SK-N-SH treated with all-trans-retinoic acid at 6 μM for 48 hours (cell line): ENCODE results near the gene ETS1.

Experiments
- ATAC-seq: fragments of 200-7000 bp; cut with Tn5 transposase; 3 replicates; pipeline ENCODE4 v1.9.1; 2020; ENCODE audit warnings: mild to moderate bottlenecking, moderate library complexity
- ARNTL ChIP-seq: fragments of 450-650 bp; formaldehyde crosslinking; IDR thresholded peaks from 2 replicates; pipeline ENCODE4 v1.5.0; 2020; ENCODE audit warnings: low read depth, mild to moderate bottlenecking, moderate library complexity, borderline replicate concordance
- BACH2 ChIP-seq: fragments of 250-450 bp; sonication (Bioruptor Pico); IDR thresholded peaks from 2 replicates; pipeline ENCODE4 v1.9.0; 2021; ENCODE audit warnings: mild to moderate bottlenecking, borderline replicate concordance
- CREB5 ChIP-seq: fragments of 250-450 bp; sonication (Bioruptor Pico); IDR thresholded peaks from 2 replicates; pipeline ENCODE4 v1.5.1; 2020; ENCODE audit warnings: low read depth, mild to moderate bottlenecking, moderate library complexity
- CSDC2 ChIP-seq: fragments of 250-450 bp; sonication (Bioruptor Pico); IDR thresholded peaks from 2 replicates; pipeline ENCODE4 v1.5.0; 2020; ENCODE audit warnings: mild to moderate bottlenecking, moderate library complexity
- ESRRG ChIP-seq: fragments of 250-450 bp; sonication (Bioruptor Pico); IDR thresholded peaks from 2 replicates; pipeline ENCODE4 v1.6.1; 2021; ENCODE audit warnings: mild to moderate bottlenecking
- GLIS3 ChIP-seq: fragments of 250-450 bp; sonication (Bioruptor Pico); IDR thresholded peaks from 2 replicates; pipeline ENCODE4 v1.5.0; 2020; ENCODE audit warnings: mild to moderate bottlenecking, moderate library complexity
- ISL1 ChIP-seq: fragments of 250-450 bp; sonication (Bioruptor Pico); IDR thresholded peaks from 2 replicates; pipeline ENCODE4 v2.1.2; 2022; ENCODE audit warnings: mild to moderate bottlenecking, moderate library complexity
- OSR1 ChIP-seq: fragments of 250-450 bp; sonication (Bioruptor Pico); IDR thresholded peaks from 2 replicates; pipeline ENCODE4 v1.8.0; 2022; ENCODE audit warnings: moderate library complexity, mild to moderate bottlenecking, inconsistent platforms
- PPARA ChIP-seq: fragments of 250-450 bp; sonication (Bioruptor Pico); IDR thresholded peaks from 2 replicates; pipeline ENCODE4 v1.5.0; 2020; ENCODE audit warnings: mild to moderate bottlenecking, borderline replicate concordance
- RARB ChIP-seq: fragments of 250-450 bp; sonication (Bioruptor Pico); IDR thresholded peaks from 2 replicates; pipeline ENCODE4 v1.8.0; 2021; ENCODE audit warnings: mild to moderate bottlenecking, moderate library complexity
- SNAI2 ChIP-seq: fragments of 250-450 bp; sonication (Bioruptor Pico); IDR thresholded peaks from 2 replicates; pipeline ENCODE4 v1.5.0; 2020; ENCODE audit warnings: mild to moderate bottlenecking, moderate library complexity
- TCF4 ChIP-seq: fragments of 250-450 bp; sonication (Bioruptor Pico); IDR thresholded peaks from 2 replicates; pipeline ENCODE4 v1.8.0; 2021; ENCODE audit warnings: mild to moderate bottlenecking, moderate library complexity, borderline replicate concordance
- TOX ChIP-seq: fragments of 250-450 bp; sonication (Bioruptor Pico); IDR thresholded peaks from 2 replicates; pipeline ENCODE4 v1.8.0; 2021; ENCODE audit warnings: mild to moderate bottlenecking, moderate library complexity, borderline replicate concordance
- TSHZ2 ChIP-seq: fragments of 250-450 bp; sonication (Bioruptor Pico); IDR thresholded peaks from 2 replicates; pipeline ENCODE4 v1.5.0; 2020; ENCODE audit warnings: mild to moderate bottlenecking, moderate library complexity
- ZC3H10 ChIP-seq: fragments of 250-450 bp; sonication (Bioruptor Pico); IDR thresholded peaks from 2 replicates; pipeline ENCODE4 v1.5.1; 2021; ENCODE audit warnings: mild to moderate bottlenecking, moderate library complexity
- ZFP3 ChIP-seq: fragments of 250-450 bp; sonication (Bioruptor Pico); IDR thresholded peaks from 2 replicates; pipeline ENCODE4 v1.5.0; 2020; ENCODE audit warnings: mild to moderate bottlenecking, moderate library complexity
- ZFP30 ChIP-seq: fragments of 450-650 bp; formaldehyde crosslinking; IDR thresholded peaks from 2 replicates; pipeline ENCODE4 v1.5.0; 2022; ENCODE audit warnings: mild to moderate bottlenecking, moderate library complexity
- ZNF565 ChIP-seq: fragments of 450-650 bp; formaldehyde crosslinking; conservative IDR thresholded peaks from 2 replicates; pipeline ENCODE4 v1.5.0; 2020; ENCODE audit warnings: low read depth, mild to moderate bottlenecking, moderate library complexity
- ZNF70 ChIP-seq: fragments of 450-650 bp; formaldehyde crosslinking; IDR thresholded peaks from 2 replicates; pipeline ENCODE4 v1.5.0; 2020; ENCODE audit warnings: mild to moderate bottlenecking, moderate library complexity
- ZNF8 ChIP-seq: fragments of 450-650 bp; formaldehyde crosslinking; IDR thresholded peaks from 2 replicates; pipeline ENCODE4 v1.5.0; 2020; ENCODE audit warnings: mild to moderate bottlenecking, moderate library complexity
- TF ChIP-seq, protein P1 (sequence below): fragments of 250-450 bp; sonication (Bioruptor Pico); IDR thresholded peaks from 2 replicates; pipeline ENCODE4 v1.8.0; 2021; ENCODE audit warnings: low read depth, mild to moderate bottlenecking, moderate library complexity, borderline replicate concordance

The ETS1 gene

GRCh38 chr11:128420265-128420664 is 167.1 kb downstream of the ETS1 start:
- peak; percentile 26 for ATAC-seq
- TF ChIP-seq TSHZ2 (CRISPR knock-in tag) (peak; percentile 84; the same call in 1 of the 2 replicates), ZFP3 (no peak), CSDC2 (no peak), ZNF70 (CRISPR knock-in tag) (0 out of 2 replicates have a peak, but pooled peaks have one; percentile 23), TCF4 (CRISPR knock-in tag) (peak; percentile 91)

GRCh38 chr11:128419012-128419767 is 168.2 kb downstream of the ETS1 start:
- ATAC-seq, result no peak
- TF ChIP-seq ZFP3 (no peak), ESRRG (no peak), ZC3H10 (no peak), PPARA (no peak), TOX (CRISPR knock-in tag) (no peak), TCF4 (CRISPR knock-in tag) (no peak), TSHZ2 (CRISPR knock-in tag) (no peak)
- TF ChIP-seq, all 23 proteins: peak for 0

- peak; percentile 85 for ATAC-seq
- TF ChIP-seq, protein P1, sequence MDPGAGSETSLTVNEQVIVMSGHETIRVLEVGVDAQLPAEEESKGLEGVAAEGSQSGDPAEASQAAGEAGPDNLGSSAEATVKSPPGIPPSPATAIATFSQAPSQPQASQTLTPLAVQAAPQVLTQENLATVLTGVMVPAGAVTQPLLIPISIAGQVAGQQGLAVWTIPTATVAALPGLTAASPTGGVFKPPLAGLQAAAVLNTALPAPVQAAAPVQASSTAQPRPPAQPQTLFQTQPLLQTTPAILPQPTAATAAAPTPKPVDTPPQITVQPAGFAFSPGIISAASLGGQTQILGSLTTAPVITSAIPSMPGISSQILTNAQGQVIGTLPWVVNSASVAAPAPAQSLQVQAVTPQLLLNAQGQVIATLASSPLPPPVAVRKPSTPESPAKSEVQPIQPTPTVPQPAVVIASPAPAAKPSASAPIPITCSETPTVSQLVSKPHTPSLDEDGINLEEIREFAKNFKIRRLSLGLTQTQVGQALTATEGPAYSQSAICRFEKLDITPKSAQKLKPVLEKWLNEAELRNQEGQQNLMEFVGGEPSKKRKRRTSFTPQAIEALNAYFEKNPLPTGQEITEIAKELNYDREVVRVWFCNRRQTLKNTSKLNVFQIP (CRISPR knock-in tag), result no peak
- TF ChIP-seq ZNF8, result no peak
- no peak for TF ChIP-seq ZNF70 (CRISPR knock-in tag)
- no peak for TF ChIP-seq TCF4 (CRISPR knock-in tag)
- no peak for TF ChIP-seq ISL1 (CRISPR knock-in tag)
- no peak for TF ChIP-seq ZNF565
- TF ChIP-seq OSR1, result no peak
- no peak for TF ChIP-seq ZFP3
- no peak for TF ChIP-seq ZFP30
- no peak for TF ChIP-seq BACH2
- no peak for TF ChIP-seq GLIS3
- no peak for TF ChIP-seq CREB5 (CRISPR knock-in tag)
- no peak for TF ChIP-seq RARB (CRISPR knock-in tag)
- TF ChIP-seq TSHZ2 (CRISPR knock-in tag), result no peak
- TF ChIP-seq ARNTL (CRISPR knock-in tag), result no peak
- TF ChIP-seq ESRRG, result no peak
- TF ChIP-seq SNAI2 (CRISPR knock-in tag), result no peak
Observed at GRCh38 chr11:128417607-128418324, 169.6 kb downstream of the ETS1 start.
